OCI-LY1 (cell line): ENCODE results near the gene PGA3.

Experiments used
- H2AFZ ChIP-seq: fragments of 200-600 bp; sonication (generic), shearing (Covaris generic); 2 replicates; pipeline ENCODE4 v1.6.0; 2014; ENCODE audit warnings: antibody characterized with exemption, mild to moderate bottlenecking, low read length
- H3F3A ChIP-seq: fragments of 200-600 bp; sonication (generic), shearing (Covaris generic); 2 replicates; pipeline ENCODE4 v1.6.0; 2014; ENCODE audit warnings: mild to moderate bottlenecking, antibody characterized with exemption, low read length, moderate library complexity; ENCODE audit not compliant: insufficient read depth
- H3K27ac ChIP-seq: fragments of 200-600 bp; sonication (generic); 2 replicates; pipeline ENCODE4 v1.5.1; 2014; ENCODE audit warnings: low read length, mixed run types, mild to moderate bottlenecking, low read depth; ENCODE audit not compliant: poor library complexity, severe bottlenecking
- H3K27me3 ChIP-seq: fragments of 200-600 bp; sonication (generic); 2 replicates; pipeline ENCODE4 v1.6.0; 2014; ENCODE audit warnings: antibody characterized with exemption, mild to moderate bottlenecking, low read length, moderate library complexity; ENCODE audit not compliant: insufficient read depth
- H3K36me3 ChIP-seq: fragments of 200-600 bp; sonication (generic); 2 replicates; pipeline ENCODE4 v1.6.1; 2014; ENCODE audit warnings: mild to moderate bottlenecking, antibody characterized with exemption, low read length, moderate library complexity, mixed read lengths; ENCODE audit not compliant: insufficient read depth
- H3K4me1 ChIP-seq: fragments of 200-600 bp; sonication (generic); 2 replicates; pipeline ENCODE4 v1.5.1; 2014; ENCODE audit warnings: mild to moderate bottlenecking, low read length, moderate library complexity; ENCODE audit not compliant: insufficient read depth, severe bottlenecking
- H3K4me2 ChIP-seq: fragments of 200-600 bp; sonication (generic), shearing (Covaris generic); 2 replicates; pipeline ENCODE4 v1.6.1; 2014; ENCODE audit warnings: low read length
- H3K4me3 ChIP-seq: fragments of 200-600 bp; sonication (generic); 2 replicates; pipeline ENCODE4 v1.5.1; 2014; ENCODE audit warnings: low read length, low read depth, mild to moderate bottlenecking, mixed read lengths; ENCODE audit not compliant: poor library complexity, severe bottlenecking
- H3K79me2 ChIP-seq: fragments of 200-600 bp; shearing (Covaris generic); 2 replicates; pipeline ENCODE4 v1.6.1; 2016; ENCODE audit warnings: mixed run types, low read length, mixed read lengths; ENCODE audit not compliant: insufficient read depth
- H3K9ac ChIP-seq: fragments of 200-600 bp; sonication (generic), shearing (Covaris generic); 2 replicates; pipeline ENCODE4 v1.6.1; 2014; ENCODE audit warnings: mild to moderate bottlenecking, low read length, mixed read lengths
- H3K9me2 ChIP-seq: fragments of 200-600 bp; sonication (generic), shearing (Covaris generic); 2 replicates; pipeline ENCODE4 v1.6.1; 2014; ENCODE audit warnings: low read depth, mild to moderate bottlenecking, low read length, mixed read lengths
- H3K9me3 ChIP-seq: fragments of 200-600 bp; shearing (Covaris generic); 2 replicates; pipeline ENCODE4 v1.6.1; 2014; ENCODE audit warnings: low read length, mixed read lengths
- H4K20me1 ChIP-seq: fragments of 200-600 bp; sonication (generic), shearing (Covaris generic); 2 replicates; pipeline ENCODE4 v1.6.0; 2016; ENCODE audit warnings: mild to moderate bottlenecking, low read length; ENCODE audit not compliant: insufficient read depth
- CTCF ChIP-seq: fragments of 200-600 bp; sonication (generic), shearing (Covaris generic); IDR thresholded peaks from 2 replicates; pipeline ENCODE4 v1.5.1; 2017; ENCODE audit warnings: mild to moderate bottlenecking, antibody characterized with exemption, low read length, moderate library complexity, mixed read lengths
- EZH2 ChIP-seq: fragments of 200-600 bp; sonication (generic), shearing (Covaris generic); IDR thresholded peaks from 2 replicates; pipeline ENCODE4 v1.8.0; 2017; ENCODE audit warnings: borderline replicate concordance, mixed run types, mild to moderate bottlenecking, antibody characterized with exemption, low read length, moderate library complexity, mixed read lengths

PGA3 gene

GRCh38 chr11:61187505-61188130, 15.7 kb upstream of the PGA3 start:
- Histone ChIP-seq H3K79me2 (no peaks in the 10 kb centered on the region), H3K9me2 (no peaks in the 10 kb centered on the region), H2AFZ (no peak overlapping the region), H3F3A (no peaks in the 10 kb centered on the region), H3K27ac (no peak overlapping the region), H3K4me1 (no peaks in the 10 kb centered on the region), H3K36me3 (no peaks in the 10 kb centered on the region), H4K20me1 (no peaks in the 10 kb centered on the region), H3K4me3 (no peak overlapping the region), H3K4me2 (no peak overlapping the region), H3K9ac (no peak overlapping the region), H3K9me3 (peaks cover 5% of the 10 kb centered on the region; the same call in 1 of the 2 replicates), H3K27me3 (no peaks in the 10 kb centered on the region; the same call in 1 of the 2 replicates)
- TF ChIP-seq CTCF (peak; percentile 89), EZH2 (no peak)

- H3K79me2 ChIP-seq: no peaks in the 10 kb centered on the region
- H3F3A ChIP-seq: no peaks in the 10 kb centered on the region
- no peaks in the 10 kb centered on the region for H3K4me1 ChIP-seq
- no peak overlapping the region for H3K27ac ChIP-seq
- H3K4me3 ChIP-seq: no peak overlapping the region
- no peak overlapping the region for H3K9ac ChIP-seq
- H3K9me2 ChIP-seq: no peaks in the 10 kb centered on the region
- no peak overlapping the region for H2AFZ ChIP-seq
- no peak overlapping the region for H3K4me2 ChIP-seq
- TF ChIP-seq CTCF: no peak
- no peak for TF ChIP-seq EZH2
- H3K27me3 ChIP-seq: no peaks in the 10 kb centered on the region; the same call in 1 of the 2 replicates
- H3K9me3 ChIP-seq: peaks cover 5% of the 10 kb centered on the region; the same call in 1 of the 2 replicates
- H4K20me1 ChIP-seq: no peaks in the 10 kb centered on the region
- no peaks in the 10 kb centered on the region for H3K36me3 ChIP-seq
Observed at GRCh38 chr11:61189933-61190332, 13.4 kb upstream of the PGA3 start.

GRCh38 chr11:61193596-61193995, 9.7 kb upstream of the PGA3 start:
- Histone ChIP-seq H4K20me1 (no peaks in the 10 kb centered on the region), H3K4me1 (no peaks in the 10 kb centered on the region), H3K36me3 (no peaks in the 10 kb centered on the region; the same call in 1 of the 2 replicates), H2AFZ (no peak overlapping the region), H3K27ac (no peak overlapping the region), H3K9me3 (peaks cover 5% of the 10 kb centered on the region; the same call in 1 of the 2 replicates), H3K4me2 (no peak overlapping the region), H3K4me3 (no peak overlapping the region), H3K9me2 (no peaks in the 10 kb centered on the region), H3K27me3 (peaks cover 7% of the 10 kb centered on the region; the same call in 1 of the 2 replicates), H3K79me2 (no peaks in the 10 kb centered on the region), H3F3A (no peaks in the 10 kb centered on the region), H3K9ac (no peak overlapping the region)
- TF ChIP-seq CTCF (no peak), EZH2 (no peak)
